ENCODE measurements around the gene PDE3B. TPM values are rescaled to one million over a fixed set of nuclear protein-coding genes. Genes with fewer than 3 reads are reported as not detected.

Gene PDE3B
- total and polyA plus RNA-seq, 10 donors, result 1.7 to 78.7 (median 20.8) TPM

GRCh38 chr11:14653090-14653489 is 9.5 kb downstream of the PDE3B start:
- peaks cover 0 to 13% (median 2%) of the 10 kb centered on the region in 6 donors for H3K4me1 ChIP-seq
- H3K36me3 ChIP-seq, result no peaks in the 10 kb centered on the region
- no peak overlapping the region for H3K27ac ChIP-seq
- peaks cover 0 to 37% (median 0%) of the 10 kb centered on the region in 7 donors for H3K27me3 ChIP-seq (replicated peaks in 1 of 7)
- H3K4me3 ChIP-seq, result no peak overlapping the region
- DNase-seq, result no peak
- intact Hi-C loops (cut with DNase I; ENCODE audit: low total_unique reads), result no loop called here
- WGBS, 5 donors, result 86 to 93% (median 92%) methylated on average over 3 of the region's 3 CpGs
- H3K9me3 ChIP-seq, result no peaks in the 10 kb centered on the region
- TF ChIP-seq CTCF (IDR thresholded peaks at IDR 0.05 in 8 of 11, conservative IDR thresholded peaks at IDR 0.05 in 3 of 11) (no peak), POLR2A (IDR thresholded peaks at IDR 0.05) (no peak), POLR2AphosphoS5 (IDR thresholded peaks at IDR 0.05) (no peak)

- intact Hi-C loops (cut with DNase I; ENCODE audit: low total_unique reads), result no loop called here
- no peaks in the 10 kb centered on the region for H3K4me1 ChIP-seq
- no peak overlapping the region for H3K4me3 ChIP-seq
- H3K9me3 ChIP-seq, result no peaks in the 10 kb centered on the region
- H3K27me3 ChIP-seq (replicated peaks in 1 of 7), result peaks cover 0 to 25% (median 0%) of the 10 kb centered on the region in 7 donors
- DNase-seq, result no peak
- TF ChIP-seq POLR2A (IDR thresholded peaks at IDR 0.05), result no peak
- TF ChIP-seq CTCF (IDR thresholded peaks at IDR 0.05 in 8 of 11, conservative IDR thresholded peaks at IDR 0.05 in 3 of 11), result no peak
- TF ChIP-seq POLR2AphosphoS5 (IDR thresholded peaks at IDR 0.05), result no peak
- no peak overlapping the region for H3K27ac ChIP-seq
- H3K36me3 ChIP-seq, result peaks cover 0 to 4% (median 0%) of the 10 kb centered on the region in 6 donors
- 77 to 94% (median 88%) methylated on average over 3 of the region's 3 CpGs for WGBS, 5 donors
These were observed 11.8 kb downstream of the PDE3B start for GRCh38 chr11:14655435-14655834.

- WGBS, 5 donors, result 77 to 86% (median 81%) methylated on average over 4 of the region's 4 CpGs
- intact Hi-C loops (cut with DNase I; ENCODE audit: low total_unique reads), result no loop called here
These were observed 13.2 kb downstream of the PDE3B start for GRCh38 chr11:14656536-14657457.

More at GRCh38 chr11:14656536-14657457, 13.2 kb downstream of the PDE3B start:
- H3K27ac ChIP-seq, result no peak overlapping the region
- H3K36me3 ChIP-seq, result peaks cover 0 to 17% (median 0%) of the 10 kb centered on the region in 6 donors
- no peaks in the 10 kb centered on the region for H3K9me3 ChIP-seq
- no peak for DNase-seq
- H3K27me3 ChIP-seq (replicated peaks in 1 of 7), result peaks cover 0 to 17% (median 0%) of the 10 kb centered on the region in 7 donors
- no peak for TF ChIP-seq POLR2A (IDR thresholded peaks at IDR 0.05)
- TF ChIP-seq POLR2AphosphoS5 (IDR thresholded peaks at IDR 0.05), result no peak
- no peak for TF ChIP-seq CTCF (IDR thresholded peaks at IDR 0.05 in 8 of 11, conservative IDR thresholded peaks at IDR 0.05 in 3 of 11)
- no peaks in the 10 kb centered on the region for H3K4me1 ChIP-seq
- no peak overlapping the region for H3K4me3 ChIP-seq
